Chondrocyte (in vitro differentiated cells): ENCODE data around the gene SLC38A9. TPM values are rescaled to one million over a fixed set of nuclear protein-coding genes. Genes with fewer than 3 reads are reported as not detected.
"Not testable (repeated sequence)": the region's sequence is repeated elsewhere in the genome, so short reads cannot be mapped to it uniquely, and the experiment has no call there.

Experiments used
- DNase-seq: peaks from one replicate; pipeline ENCODE4 v3.0.0; 2021; ENCODE audit warnings: mixed read lengths, low spot score
- H3K27ac Mint-ChIP-seq: one replicate; pipeline ENCODE4 v1.8.0; 2021; ENCODE audit warnings: mild to moderate bottlenecking, moderate library complexity, mixed read lengths; ENCODE audit not compliant: unreplicated experiment
- H3K27me3 Mint-ChIP-seq: 2 replicates; pipeline ENCODE4 v1.8.0; 2021; ENCODE audit warnings: low read depth, mixed read lengths
- H3K36me3 Mint-ChIP-seq: 2 replicates; pipeline ENCODE4 v1.8.0; 2021; ENCODE audit warnings: low read depth, mixed read lengths
- H3K4me1 Mint-ChIP-seq: 2 replicates; pipeline ENCODE4 v1.8.0; 2021; ENCODE audit warnings: low read depth, mild to moderate bottlenecking, mixed read lengths
- H3K4me3 Mint-ChIP-seq: one replicate; pipeline ENCODE4 v1.8.0; 2021; ENCODE audit warnings: mild to moderate bottlenecking, moderate library complexity, mixed read lengths; ENCODE audit not compliant: unreplicated experiment
- H3K9me3 Mint-ChIP-seq: 2 replicates; pipeline ENCODE4 v1.8.0; 2021; ENCODE audit warnings: low read depth, mixed read lengths
- total RNA-seq: library from RNA; stranded (reverse); gene quantifications from 3 replicates; pipeline ENCODE4 v1.2.1, GENCODE V29; 2021
- TF ChIP-seq, protein P1 (sequence below): fragments of 200-600 bp; sonication (generic); IDR thresholded peaks from 2 replicates; pipeline ENCODE4 v1.5.0; 2021; ENCODE audit warnings: antibody characterized with exemption, mild to moderate bottlenecking, moderate library complexity

Gene SLC38A9
- total RNA-seq, 1 donor from 2014 or later = 20.7 TPM

DNA sequence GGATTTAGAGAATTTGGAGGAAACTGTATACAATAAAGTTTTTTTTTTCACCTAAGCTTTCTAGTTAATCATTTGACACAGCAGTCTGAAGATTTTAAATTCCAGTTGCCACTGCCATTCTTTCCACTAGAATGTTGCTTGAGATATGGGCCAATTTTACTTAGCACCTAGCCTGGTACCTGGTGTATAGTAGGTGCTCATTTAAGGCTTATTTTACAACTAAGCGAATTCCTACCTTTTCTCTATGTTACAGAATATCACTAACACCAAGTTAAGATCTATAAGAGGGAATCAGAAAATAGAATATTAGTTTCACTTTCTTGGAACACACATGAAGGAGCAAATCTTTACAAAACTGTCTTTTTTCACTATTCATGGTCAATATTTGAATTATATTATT is 22.5 kb upstream of the SLC38A9 start:
- Mint-ChIP-seq H3K9me3 (no peaks in the 10 kb centered on the region), H3K27ac (no peak overlapping the region), H3K4me1 (no peaks in the 10 kb centered on the region), H3K27me3 (peaks cover 4% of the 10 kb centered on the region), H3K4me3 (no peak overlapping the region), H3K36me3 (no peaks in the 10 kb centered on the region)
- no peak for DNase-seq
- TF ChIP-seq, protein P1, sequence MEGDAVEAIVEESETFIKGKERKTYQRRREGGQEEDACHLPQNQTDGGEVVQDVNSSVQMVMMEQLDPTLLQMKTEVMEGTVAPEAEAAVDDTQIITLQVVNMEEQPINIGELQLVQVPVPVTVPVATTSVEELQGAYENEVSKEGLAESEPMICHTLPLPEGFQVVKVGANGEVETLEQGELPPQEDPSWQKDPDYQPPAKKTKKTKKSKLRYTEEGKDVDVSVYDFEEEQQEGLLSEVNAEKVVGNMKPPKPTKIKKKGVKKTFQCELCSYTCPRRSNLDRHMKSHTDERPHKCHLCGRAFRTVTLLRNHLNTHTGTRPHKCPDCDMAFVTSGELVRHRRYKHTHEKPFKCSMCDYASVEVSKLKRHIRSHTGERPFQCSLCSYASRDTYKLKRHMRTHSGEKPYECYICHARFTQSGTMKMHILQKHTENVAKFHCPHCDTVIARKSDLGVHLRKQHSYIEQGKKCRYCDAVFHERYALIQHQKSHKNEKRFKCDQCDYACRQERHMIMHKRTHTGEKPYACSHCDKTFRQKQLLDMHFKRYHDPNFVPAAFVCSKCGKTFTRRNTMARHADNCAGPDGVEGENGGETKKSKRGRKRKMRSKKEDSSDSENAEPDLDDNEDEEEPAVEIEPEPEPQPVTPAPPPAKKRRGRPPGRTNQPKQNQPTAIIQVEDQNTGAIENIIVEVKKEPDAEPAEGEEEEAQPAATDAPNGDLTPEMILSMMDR = no peak

DNA sequence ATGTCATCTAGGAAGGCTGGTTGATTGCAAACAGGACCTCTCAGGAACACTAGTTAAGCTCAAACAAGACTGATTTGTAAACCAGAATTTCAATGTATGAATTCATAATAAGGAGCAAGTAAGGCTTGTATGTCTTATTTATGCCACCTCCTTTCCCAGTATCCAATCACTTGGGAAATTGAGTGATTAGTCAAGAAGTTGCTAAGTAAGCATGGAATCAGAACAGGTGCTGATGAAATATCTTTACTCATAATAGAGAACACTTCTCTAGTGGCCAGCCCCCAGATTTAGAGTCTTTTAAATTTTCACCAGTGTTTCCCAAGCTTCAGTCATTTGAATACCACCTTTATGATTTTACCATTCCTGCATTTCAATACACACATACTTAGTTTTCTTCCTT is 20.5 kb upstream of the SLC38A9 start:
- no peaks in the 10 kb centered on the region for H3K4me1 Mint-ChIP-seq

DNA sequence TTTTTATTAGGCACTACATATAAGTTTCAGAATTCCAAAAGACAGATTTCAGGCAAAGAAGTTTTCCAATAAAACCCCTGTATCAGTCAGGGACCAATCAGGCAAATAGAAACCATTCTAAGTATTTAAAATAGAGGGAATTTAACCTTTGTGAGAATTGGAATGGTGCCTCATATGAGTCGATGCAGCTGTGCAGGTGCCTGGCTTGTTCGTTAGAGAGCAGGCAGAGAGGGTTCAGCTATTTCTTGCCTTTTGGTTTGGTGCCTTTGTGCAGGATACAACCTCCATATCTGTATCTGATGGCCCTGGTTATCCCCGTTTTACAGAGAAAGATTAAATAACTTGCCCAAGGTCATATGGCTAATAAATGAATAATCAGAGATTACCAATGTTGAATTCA is 19.7 kb upstream of the SLC38A9 start:
- no peak for DNase-seq
- Mint-ChIP-seq H3K4me3 (no peak overlapping the region), H3K36me3 (no peaks in the 10 kb centered on the region), H3K27me3 (peaks cover 2% of the 10 kb centered on the region), H3K4me1 (no peaks in the 10 kb centered on the region), H3K27ac (no peak overlapping the region), H3K9me3 (no peaks in the 10 kb centered on the region)
- TF ChIP-seq, protein P1 = no peak

More for the DNA sequence above, 20.5 kb upstream of the SLC38A9 start:
- no peak overlapping the region for H3K4me3 Mint-ChIP-seq
- TF ChIP-seq, protein P1 = no peak
- H3K27me3 Mint-ChIP-seq = peaks cover 2% of the 10 kb centered on the region
- no peaks in the 10 kb centered on the region for H3K36me3 Mint-ChIP-seq
- no peak overlapping the region for H3K27ac Mint-ChIP-seq
- H3K9me3 Mint-ChIP-seq = no peaks in the 10 kb centered on the region
- no peak for DNase-seq

GRCh38 chr5:55724281-55724680 is 12.2 kb upstream of the SLC38A9 start:
- no peak overlapping the region for H3K4me3 Mint-ChIP-seq
- no peaks in the 10 kb centered on the region for H3K4me1 Mint-ChIP-seq
- no peak overlapping the region for H3K27ac Mint-ChIP-seq
- no peak for DNase-seq
- no peaks in the 10 kb centered on the region for H3K27me3 Mint-ChIP-seq
- no peaks in the 10 kb centered on the region for H3K36me3 Mint-ChIP-seq
- TF ChIP-seq, protein P1 = no peak
- no peaks in the 10 kb centered on the region for H3K9me3 Mint-ChIP-seq

DNA sequence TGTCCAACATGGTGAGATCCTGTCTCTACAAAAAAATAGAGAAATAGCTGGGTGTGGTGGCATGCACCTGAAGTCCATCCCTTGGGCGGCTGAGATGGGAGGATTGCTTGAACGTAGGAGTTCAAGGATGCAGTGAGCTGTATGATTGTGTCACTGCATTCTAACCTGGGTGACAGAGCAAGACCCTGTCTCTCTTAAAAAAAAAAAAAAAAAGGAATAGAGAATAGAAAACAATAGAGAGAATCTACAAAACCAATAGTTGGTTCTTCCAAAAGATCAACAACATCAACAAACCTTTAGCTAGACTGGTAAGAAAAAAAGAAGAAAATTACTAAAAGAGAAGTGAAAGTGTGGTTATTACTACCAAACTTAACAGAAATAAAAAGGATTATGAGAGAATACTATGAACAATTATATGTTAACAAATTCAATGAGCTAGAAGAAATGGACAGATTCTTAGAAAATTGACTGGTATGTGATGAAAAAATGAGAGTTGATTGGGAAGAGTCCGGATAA is 8.1 kb upstream of the SLC38A9 start:
- no peaks in the 10 kb centered on the region for H3K4me1 Mint-ChIP-seq
- TF ChIP-seq, protein P1 = no peak
- no peak overlapping the region for H3K27ac Mint-ChIP-seq
- no peaks in the 10 kb centered on the region for H3K36me3 Mint-ChIP-seq
- no peak for DNase-seq
- peaks cover 16% of the 10 kb centered on the region for H3K9me3 Mint-ChIP-seq
- H3K27me3 Mint-ChIP-seq = no peaks in the 10 kb centered on the region
- H3K4me3 Mint-ChIP-seq = no peak overlapping the region

DNA sequence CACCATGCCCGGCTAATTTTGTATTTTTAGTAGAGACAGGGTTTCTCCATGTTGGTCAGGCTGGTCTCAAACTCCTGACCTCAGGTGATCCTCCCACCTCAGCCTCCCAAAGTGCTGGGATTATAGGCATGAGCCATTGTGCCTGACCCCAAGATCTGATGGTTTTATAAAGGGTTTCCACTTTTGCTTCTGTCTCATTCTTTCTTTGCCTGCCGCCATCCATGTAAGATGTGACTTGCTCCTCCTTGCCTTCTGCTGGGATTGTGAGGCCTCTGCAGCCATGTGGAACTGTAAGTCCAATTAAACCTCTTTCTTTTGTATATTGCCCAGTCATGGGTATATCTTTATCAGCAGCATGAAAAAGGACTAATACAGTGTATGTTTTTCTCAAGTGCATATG is 6.9 kb upstream of the SLC38A9 start:
- peaks cover 20% of the 10 kb centered on the region for H3K9me3 Mint-ChIP-seq
- H3K27ac Mint-ChIP-seq, DNase-seq, H3K4me1 Mint-ChIP-seq, H3K27me3 Mint-ChIP-seq, H3K36me3 Mint-ChIP-seq, H3K4me3 Mint-ChIP-seq: not testable (repeated sequence)
